ENCODE measurements around the gene HES5.

DNA sequence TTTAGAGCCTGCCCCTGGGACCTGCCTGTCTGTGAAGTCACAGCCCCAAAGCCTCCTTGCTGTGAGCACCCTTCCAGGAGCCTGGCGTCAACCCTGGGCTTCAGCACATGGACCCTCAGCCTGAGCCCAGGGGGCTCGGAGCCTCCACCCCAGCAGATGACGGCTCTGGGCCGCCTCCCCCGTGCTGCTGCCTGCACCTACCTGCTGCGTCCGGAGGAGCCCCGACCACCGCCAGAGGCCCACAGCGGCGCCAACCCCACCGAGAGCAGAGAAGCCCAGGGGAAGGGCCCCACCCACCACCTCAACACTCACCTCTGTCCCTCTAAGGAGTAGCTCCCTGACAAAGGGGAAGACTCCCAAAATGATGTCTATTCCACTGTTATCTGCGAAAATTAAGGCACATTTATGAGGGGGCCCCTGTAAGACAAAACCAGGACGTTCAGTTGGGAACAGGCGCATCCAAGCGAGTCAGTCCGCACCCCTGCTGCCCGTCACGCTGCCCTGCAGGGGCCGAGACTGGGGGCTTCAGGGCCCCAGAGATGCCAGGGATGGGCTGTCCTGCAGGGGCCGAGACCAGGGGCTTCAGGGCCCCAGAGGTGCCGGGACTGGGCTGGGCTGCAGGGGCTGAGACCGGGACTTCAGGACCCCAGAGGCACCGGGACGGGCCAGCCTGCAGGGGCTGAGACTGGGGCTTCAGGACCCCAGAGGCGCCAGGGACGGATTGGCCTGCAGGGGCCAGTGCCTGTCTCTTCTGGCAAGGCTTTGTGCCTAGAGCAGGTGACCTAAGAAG is 19.5 kb downstream of the HES5 start:
- TF ChIP-seq, protein P1, sequence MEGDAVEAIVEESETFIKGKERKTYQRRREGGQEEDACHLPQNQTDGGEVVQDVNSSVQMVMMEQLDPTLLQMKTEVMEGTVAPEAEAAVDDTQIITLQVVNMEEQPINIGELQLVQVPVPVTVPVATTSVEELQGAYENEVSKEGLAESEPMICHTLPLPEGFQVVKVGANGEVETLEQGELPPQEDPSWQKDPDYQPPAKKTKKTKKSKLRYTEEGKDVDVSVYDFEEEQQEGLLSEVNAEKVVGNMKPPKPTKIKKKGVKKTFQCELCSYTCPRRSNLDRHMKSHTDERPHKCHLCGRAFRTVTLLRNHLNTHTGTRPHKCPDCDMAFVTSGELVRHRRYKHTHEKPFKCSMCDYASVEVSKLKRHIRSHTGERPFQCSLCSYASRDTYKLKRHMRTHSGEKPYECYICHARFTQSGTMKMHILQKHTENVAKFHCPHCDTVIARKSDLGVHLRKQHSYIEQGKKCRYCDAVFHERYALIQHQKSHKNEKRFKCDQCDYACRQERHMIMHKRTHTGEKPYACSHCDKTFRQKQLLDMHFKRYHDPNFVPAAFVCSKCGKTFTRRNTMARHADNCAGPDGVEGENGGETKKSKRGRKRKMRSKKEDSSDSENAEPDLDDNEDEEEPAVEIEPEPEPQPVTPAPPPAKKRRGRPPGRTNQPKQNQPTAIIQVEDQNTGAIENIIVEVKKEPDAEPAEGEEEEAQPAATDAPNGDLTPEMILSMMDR (conservative IDR thresholded peaks at IDR 0.05; ENCODE audit: low read depth, low read length): no peak
- no peak for TF ChIP-seq EZH2phosphoT487 (IDR thresholded peaks at IDR 0.05; ENCODE audit: borderline replicate concordance, low read length)
- no peak for TF ChIP-seq EZH2 (IDR thresholded peaks at IDR 0.05; ENCODE audit: low read length, unreplicated experiment)
